ENCODE measurements around the gene RANBP3L.

DNA sequence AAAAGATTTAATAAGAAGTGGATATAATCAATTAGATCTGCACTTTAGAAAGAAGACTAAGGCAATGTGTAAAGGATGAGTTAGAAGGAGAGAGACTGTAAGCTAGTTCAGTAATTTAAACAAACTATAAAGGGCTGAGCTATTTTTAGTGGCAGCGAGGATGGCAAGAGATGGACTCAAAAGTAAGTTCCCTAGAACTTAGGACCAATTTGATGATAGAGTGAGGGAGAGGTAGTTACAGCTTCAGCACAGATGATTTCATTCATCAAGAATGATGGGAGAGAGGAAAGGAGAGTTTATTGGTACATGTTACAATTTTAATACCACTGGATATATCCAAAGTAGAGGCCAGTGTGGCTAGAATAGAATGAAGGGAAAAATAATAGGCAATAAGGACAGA, 79.1 kb downstream of the RANBP3L start:
- TF ChIP-seq GABPA (IDR thresholded peaks at IDR 0.05; ENCODE audit: low read depth) = no peak
- TF ChIP-seq, protein P1, sequence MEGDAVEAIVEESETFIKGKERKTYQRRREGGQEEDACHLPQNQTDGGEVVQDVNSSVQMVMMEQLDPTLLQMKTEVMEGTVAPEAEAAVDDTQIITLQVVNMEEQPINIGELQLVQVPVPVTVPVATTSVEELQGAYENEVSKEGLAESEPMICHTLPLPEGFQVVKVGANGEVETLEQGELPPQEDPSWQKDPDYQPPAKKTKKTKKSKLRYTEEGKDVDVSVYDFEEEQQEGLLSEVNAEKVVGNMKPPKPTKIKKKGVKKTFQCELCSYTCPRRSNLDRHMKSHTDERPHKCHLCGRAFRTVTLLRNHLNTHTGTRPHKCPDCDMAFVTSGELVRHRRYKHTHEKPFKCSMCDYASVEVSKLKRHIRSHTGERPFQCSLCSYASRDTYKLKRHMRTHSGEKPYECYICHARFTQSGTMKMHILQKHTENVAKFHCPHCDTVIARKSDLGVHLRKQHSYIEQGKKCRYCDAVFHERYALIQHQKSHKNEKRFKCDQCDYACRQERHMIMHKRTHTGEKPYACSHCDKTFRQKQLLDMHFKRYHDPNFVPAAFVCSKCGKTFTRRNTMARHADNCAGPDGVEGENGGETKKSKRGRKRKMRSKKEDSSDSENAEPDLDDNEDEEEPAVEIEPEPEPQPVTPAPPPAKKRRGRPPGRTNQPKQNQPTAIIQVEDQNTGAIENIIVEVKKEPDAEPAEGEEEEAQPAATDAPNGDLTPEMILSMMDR (IDR thresholded peaks at IDR 0.05) = no peak
- no peak for TF ChIP-seq RAD21 (IDR thresholded peaks at IDR 0.05; ENCODE audit: low read length)
- no peak for TF ChIP-seq NRF1 (IDR thresholded peaks at IDR 0.05; ENCODE audit: low read depth, low read length)
- no peak for TF ChIP-seq YY1 (IDR thresholded peaks at IDR 0.05; ENCODE audit: low read depth)
- no peak for TF ChIP-seq TAF1 (IDR thresholded peaks at IDR 0.05; ENCODE audit: borderline replicate concordance, low read depth, low read length)
- no peak for TF ChIP-seq EP300 (IDR thresholded peaks at IDR 0.05; ENCODE audit: borderline replicate concordance in 1 of 2, low read depth in 1 of 2, low read length in 1 of 2)
- TF ChIP-seq, protein P2, sequence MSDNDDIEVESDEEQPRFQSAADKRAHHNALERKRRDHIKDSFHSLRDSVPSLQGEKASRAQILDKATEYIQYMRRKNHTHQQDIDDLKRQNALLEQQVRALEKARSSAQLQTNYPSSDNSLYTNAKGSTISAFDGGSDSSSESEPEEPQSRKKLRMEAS (IDR thresholded peaks at IDR 0.05; ENCODE audit: low read depth) = no peak
- TF ChIP-seq, protein P3, sequence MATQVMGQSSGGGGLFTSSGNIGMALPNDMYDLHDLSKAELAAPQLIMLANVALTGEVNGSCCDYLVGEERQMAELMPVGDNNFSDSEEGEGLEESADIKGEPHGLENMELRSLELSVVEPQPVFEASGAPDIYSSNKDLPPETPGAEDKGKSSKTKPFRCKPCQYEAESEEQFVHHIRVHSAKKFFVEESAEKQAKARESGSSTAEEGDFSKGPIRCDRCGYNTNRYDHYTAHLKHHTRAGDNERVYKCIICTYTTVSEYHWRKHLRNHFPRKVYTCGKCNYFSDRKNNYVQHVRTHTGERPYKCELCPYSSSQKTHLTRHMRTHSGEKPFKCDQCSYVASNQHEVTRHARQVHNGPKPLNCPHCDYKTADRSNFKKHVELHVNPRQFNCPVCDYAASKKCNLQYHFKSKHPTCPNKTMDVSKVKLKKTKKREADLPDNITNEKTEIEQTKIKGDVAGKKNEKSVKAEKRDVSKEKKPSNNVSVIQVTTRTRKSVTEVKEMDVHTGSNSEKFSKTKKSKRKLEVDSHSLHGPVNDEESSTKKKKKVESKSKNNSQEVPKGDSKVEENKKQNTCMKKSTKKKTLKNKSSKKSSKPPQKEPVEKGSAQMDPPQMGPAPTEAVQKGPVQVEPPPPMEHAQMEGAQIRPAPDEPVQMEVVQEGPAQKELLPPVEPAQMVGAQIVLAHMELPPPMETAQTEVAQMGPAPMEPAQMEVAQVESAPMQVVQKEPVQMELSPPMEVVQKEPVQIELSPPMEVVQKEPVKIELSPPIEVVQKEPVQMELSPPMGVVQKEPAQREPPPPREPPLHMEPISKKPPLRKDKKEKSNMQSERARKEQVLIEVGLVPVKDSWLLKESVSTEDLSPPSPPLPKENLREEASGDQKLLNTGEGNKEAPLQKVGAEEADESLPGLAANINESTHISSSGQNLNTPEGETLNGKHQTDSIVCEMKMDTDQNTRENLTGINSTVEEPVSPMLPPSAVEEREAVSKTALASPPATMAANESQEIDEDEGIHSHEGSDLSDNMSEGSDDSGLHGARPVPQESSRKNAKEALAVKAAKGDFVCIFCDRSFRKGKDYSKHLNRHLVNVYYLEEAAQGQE (IDR thresholded peaks at IDR 0.05; ENCODE audit: low read depth, low read length) = no peak
- TF ChIP-seq USF2 (IDR thresholded peaks at IDR 0.05; ENCODE audit: borderline replicate concordance, low read depth, low read length) = no peak
- no peak for TF ChIP-seq TCF12 (IDR thresholded peaks at IDR 0.05)
- TF ChIP-seq NFIC (IDR thresholded peaks at IDR 0.05; ENCODE audit: borderline replicate concordance) = no peak
- no peak for TF ChIP-seq CHD2 (IDR thresholded peaks at IDR 0.05; ENCODE audit: low read length, partially characterized antibody)
- TF ChIP-seq FOXM1 (IDR thresholded peaks at IDR 0.05; ENCODE audit: low read depth) = no peak
